Fibroblast of mammary gland (primary cell): ENCODE data around the gene SCN9A.
"Not testable (repeated sequence)": the region's sequence is repeated elsewhere in the genome, so short reads cannot be mapped to it uniquely, and the experiment has no call there.

Experiments
- DNase-seq: peaks from one replicate; pipeline ENCODE4 v3.0.0-alpha.2; 2010; ENCODE audit warnings: low read depth
- H3K4me3 ChIP-seq: 2 replicates; pipeline ENCODE4 v1.5.1; 2011; ENCODE audit warnings: low read depth, mild to moderate bottlenecking, low read length, moderate library complexity; ENCODE audit not compliant: control insufficient read depth
- CTCF ChIP-seq: conservative IDR thresholded peaks from 2 replicates; pipeline ENCODE4 v1.5.1; 2011; ENCODE audit warnings: low read depth, low read length, inconsistent platforms; ENCODE audit not compliant: control insufficient read depth, insufficient read depth

The SCN9A gene

GRCh38 chr2:166329465-166329864 is 46.3 kb downstream of the SCN9A start:
- DNase-seq: no peak
- no peak for TF ChIP-seq CTCF
- no peak overlapping the region for H3K4me3 ChIP-seq

GRCh38 chr2:166328147-166328546 is 47.6 kb downstream of the SCN9A start:
- no peak overlapping the region for H3K4me3 ChIP-seq
- no peak for DNase-seq
- TF ChIP-seq CTCF: no peak

GRCh38 chr2:166321076-166321475 is 54.7 kb downstream of the SCN9A start:
- no peak for DNase-seq
- no peak for TF ChIP-seq CTCF
- H3K4me3 ChIP-seq: no peak overlapping the region

GRCh38 chr2:166314022-166314759 is 61.6 kb downstream of the SCN9A start:
- no peak for TF ChIP-seq CTCF
- DNase-seq: peak; percentile 92
- no peak overlapping the region for H3K4me3 ChIP-seq

- not testable (repeated sequence) for H3K4me3 ChIP-seq, DNase-seq
Observed at GRCh38 chr2:166312863-166313262, 62.9 kb downstream of the SCN9A start.

GRCh38 chr2:166307326-166307725 is 68.4 kb downstream of the SCN9A start:
- no peak overlapping the region for H3K4me3 ChIP-seq
- DNase-seq: no peak
- no peak for TF ChIP-seq CTCF

GRCh38 chr2:166304656-166305055 is 71.1 kb downstream of the SCN9A start:
- H3K4me3 ChIP-seq: no peak overlapping the region
- TF ChIP-seq CTCF: no peak
- no peak for DNase-seq
